Colon (tissue), 2 donors: Measurements from ENCODE around the gene ENDOU.

Experiments
- FAIRE-seq: peaks from 2 replicates; lab custom pipeline; 2012; peaks lifted over from hg19 to GRCh38; lab: Jason Lieb, UNC
- donor health status: control.
- donor health status: control.

The ENDOU gene, protein sequence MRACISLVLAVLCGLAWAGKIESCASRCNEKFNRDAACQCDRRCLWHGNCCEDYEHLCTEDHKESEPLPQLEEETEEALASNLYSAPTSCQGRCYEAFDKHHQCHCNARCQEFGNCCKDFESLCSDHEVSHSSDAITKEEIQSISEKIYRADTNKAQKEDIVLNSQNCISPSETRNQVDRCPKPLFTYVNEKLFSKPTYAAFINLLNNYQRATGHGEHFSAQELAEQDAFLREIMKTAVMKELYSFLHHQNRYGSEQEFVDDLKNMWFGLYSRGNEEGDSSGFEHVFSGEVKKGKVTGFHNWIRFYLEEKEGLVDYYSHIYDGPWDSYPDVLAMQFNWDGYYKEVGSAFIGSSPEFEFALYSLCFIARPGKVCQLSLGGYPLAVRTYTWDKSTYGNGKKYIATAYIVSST

DNA sequence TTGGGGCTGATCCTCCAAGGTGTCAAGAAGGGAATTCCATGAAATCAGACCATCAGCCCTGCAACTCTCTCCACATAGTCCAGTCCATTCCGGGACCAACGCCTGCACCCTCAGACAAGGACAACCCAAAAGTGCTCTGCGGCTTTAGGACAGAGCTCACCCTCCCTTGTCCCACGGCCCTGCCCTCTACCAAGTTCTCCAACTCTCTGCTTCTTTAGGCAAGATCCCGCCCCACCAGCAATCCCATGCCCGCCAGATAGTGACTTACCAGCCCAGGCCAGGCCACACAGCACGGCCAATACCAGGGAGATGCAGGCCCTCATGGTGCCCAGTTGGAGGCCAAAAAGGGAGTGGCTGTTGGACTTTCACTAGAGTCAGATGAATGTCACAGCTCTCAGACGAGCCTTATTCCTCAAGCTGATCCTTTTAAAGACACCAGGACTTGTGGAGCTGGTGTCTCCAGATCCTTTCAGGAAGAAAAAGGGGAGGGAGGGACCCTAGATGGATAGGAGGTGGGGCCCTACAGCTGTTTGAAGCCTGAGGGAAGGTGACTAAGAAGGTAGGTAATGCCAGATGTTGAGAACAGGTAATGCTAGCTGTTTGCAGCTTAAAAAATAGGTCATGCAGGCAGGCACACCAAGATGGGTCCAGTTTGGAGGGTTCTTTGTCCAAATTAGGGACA is at the start of gene ENDOU:
TSS of gene ENDOU (minus strand) at position 400 of the 682 bp plus-strand sequence. CDS start at position 323, 77 bp downstream.
- FAIRE-seq = no peak

GRCh38 chr12:47774663-47775062 is 49.4 kb upstream of the ENDOU start:
- FAIRE-seq = no peak

DNA sequence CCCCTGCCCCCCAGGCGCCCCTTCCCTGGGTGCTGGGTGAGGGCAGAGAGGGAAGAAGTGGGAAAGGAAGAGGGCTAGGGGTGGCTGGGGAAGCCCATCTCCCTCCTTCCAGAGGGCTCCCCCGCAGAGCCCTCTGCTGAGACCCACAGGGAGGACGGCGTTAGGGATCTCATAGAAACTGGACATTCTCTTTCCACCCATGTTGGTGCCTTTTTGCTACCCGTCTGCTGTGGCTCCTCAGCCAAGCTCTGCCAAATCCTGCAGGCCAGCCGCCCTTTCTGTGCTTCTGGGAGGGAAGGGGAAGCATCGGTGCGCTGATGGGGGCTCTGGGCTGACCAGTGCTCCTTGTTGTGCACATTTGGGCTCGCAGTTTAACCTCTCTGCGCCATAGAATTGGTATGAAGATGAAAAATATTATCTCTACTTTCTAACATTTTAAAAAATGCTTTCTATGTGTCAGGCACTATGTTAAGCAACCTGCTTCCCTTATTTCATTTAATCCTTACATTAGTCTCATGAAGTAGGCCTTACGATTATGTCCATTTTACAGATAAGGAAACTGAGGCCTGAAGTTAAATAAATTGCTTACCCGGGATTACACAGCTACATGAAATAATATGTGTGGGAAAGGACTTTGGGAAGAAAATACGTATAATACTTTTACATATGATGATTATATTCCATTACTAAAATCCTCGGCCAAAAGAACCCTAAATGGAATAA is 48.7 kb upstream of the ENDOU start:
- no peak for FAIRE-seq

- FAIRE-seq = no peak
Measured at GRCh38 chr12:47773062-47773857, 48.0 kb upstream of the ENDOU start, which contains the start of gene SLC48A1. SLC48A1 (plus strand) TSS chr12:47773238; CDS start chr12:47773305, 67 bp downstream.

DNA sequence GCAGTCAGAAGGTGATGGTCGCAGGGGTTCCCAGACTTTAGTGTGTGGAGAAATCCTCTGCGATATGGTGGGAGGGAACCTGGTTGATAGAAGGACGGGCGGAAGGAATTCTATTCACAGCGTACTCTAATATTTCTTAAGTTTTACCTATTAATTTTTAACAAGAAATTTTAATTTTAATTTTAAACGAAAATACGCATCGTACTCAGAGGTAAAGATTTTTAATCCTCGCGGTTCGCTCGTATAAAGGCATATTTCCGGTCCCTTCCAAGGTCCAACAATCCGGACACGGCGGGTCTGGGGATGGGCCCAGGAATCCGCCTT is 47.4 kb upstream of the ENDOU start:
- no peak for FAIRE-seq

DNA sequence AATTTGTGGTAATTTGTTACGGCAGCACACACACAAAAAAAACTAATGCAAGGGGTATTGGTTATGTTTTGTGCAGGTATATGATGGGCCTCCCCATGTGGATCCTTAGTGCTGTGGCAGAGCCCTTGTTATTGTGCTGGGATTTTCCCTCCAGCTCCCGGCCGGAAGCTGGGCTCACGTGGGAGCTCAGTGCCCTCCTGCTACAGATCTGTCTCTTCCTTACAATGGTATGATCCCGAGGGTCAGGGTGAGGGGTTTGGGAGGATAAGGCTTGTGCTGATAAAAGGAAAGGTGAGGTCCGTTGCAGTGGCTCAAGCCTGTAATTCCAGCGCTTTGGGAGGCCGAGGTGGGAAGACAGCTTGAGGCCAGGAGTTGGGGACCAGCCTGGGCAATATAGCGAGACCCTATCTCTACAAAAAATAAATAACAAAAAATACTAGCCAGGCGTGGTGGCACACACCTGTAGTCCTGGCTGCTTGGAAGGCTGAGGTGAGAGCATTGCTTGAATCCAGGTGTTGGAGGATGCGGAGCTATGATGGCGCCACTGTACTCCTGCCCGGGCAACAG is 46.9 kb upstream of the ENDOU start:
- FAIRE-seq = no peak

DNA sequence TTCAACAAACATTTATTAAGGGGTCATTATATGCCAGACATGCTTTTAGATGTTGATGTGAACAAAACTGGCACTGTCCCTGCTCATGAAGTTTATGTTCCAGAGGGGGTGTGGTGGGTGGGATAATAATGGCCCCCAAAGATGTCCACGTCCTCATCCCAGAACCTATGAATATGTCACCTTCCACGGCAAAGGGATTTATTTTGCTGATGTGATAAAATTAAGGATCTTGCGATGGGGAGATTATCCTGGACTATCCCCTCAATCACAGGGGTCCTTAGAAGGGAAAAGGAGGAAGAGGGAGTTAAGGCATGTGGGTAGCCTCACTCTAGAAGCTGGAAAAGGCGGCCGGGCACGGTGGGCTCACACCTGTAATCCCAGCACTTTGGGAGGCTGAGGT is 46.0 kb upstream of the ENDOU start:
- FAIRE-seq = no peak

DNA sequence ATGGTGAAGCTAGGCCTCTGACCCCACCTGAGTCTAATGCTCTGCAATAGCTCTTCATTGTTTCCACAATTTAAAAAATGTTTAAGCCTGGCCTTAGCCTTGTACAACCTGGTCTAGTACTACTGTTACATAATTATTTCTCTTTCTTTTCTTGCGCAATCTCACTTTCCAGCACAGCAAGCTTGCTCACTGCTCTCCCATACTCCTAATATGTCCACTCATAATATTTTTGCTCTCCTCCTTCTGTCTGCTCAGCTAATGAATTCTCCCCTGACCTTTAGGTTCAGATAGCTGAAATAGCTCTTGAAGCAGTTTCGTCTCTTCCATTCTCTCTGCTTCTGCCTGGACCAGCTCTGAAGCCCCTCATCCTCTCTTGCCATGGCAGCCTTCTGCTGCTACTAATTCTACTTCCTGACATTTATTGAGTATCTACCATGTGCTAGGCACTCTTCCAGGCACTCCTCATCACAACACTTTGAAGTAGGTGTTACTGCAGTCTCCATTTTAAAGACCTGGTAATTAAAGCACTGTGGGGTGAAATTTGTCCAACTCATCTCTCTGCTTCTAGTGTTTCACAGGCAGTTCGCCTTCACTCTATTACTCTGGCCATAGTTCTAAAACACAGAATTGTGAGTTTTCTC is 44.9 kb upstream of the ENDOU start:
- FAIRE-seq = no peak

DNA sequence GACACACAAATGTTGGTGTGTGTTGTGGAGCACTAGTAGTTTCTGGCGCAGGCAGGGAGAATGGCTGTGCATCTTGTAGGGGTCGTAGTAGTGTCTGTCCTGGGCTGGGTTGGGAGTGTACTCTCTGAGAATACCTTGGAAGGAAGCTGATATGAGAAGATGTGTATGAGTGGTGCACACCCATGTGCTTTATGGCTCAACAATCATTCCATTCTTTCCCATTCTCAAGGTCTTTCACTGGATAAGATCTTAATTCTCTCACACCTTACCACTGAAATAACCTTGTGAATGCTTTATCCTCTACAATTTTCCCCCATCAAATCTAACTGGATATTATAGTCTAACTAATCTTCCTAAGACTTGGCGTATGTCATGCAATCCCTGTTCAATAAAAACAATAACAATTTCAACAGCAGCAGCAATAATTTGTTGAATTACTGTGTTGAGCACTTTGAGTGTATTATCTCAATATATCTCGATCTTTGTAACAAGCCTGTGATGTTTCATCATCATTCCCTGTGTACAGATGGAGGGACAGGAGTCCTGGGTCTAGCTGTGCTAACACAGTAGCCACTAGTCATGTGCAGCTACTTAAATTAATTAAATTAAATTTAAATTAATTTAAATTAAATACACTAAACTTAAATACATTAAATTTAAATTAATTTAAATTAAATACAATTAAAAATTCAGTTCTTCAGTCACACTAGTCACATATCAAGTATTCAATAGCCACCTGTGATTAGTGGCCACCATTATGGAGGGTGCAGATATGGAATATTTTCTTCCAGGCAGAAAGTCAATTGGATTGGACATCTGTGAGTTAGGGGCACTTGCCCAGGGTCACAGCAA is 44.2 kb upstream of the ENDOU start:
- FAIRE-seq = no peak

DNA sequence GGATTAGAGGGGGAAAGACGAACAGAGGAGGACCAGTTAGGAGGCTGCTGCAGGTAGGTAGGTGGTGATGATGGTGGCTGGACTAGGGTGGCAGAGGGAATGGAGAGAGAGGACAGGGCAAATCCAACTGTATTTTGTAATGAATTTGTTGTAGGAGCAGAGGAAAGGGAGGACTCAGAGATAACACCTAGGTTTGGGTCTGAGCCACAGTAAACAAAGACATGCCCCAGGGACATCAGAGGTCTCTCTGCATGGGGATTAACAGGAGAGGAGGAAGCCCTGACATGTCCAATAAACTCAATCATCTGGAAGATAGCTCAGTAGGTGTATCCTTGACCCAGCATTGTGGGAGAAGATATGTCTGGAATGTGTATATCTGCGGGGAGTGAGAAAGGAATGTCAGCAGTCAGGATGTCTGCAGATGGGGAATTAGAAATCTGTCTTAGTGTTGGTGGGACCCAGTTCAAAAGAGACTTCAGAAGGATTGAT is 43.1 kb upstream of the ENDOU start:
- FAIRE-seq = no peak

DNA sequence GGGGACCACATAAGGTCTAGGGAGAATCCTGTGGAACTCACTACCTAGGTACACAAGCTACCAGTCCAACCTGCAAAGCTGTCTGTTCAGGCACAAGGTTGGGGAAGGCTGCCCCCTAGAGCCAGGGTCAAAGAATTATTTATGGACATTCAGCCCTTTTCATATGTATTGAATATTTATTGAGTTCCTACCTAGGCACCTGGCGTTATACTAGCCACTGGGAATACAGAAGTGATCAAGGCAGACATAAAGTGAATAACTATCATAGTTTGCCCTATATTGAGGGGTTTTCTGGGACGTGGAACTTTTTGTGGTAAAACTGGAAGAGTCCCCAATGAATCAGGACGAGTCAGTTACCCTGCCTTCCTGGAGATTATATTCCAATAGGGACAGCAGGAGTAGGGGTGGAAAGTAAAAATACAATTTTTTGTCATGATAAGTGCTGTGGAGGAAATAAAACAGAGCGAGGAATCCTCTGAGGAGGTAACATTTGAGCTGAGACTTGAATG is 42.0 kb upstream of the ENDOU start:
- no peak for FAIRE-seq

DNA sequence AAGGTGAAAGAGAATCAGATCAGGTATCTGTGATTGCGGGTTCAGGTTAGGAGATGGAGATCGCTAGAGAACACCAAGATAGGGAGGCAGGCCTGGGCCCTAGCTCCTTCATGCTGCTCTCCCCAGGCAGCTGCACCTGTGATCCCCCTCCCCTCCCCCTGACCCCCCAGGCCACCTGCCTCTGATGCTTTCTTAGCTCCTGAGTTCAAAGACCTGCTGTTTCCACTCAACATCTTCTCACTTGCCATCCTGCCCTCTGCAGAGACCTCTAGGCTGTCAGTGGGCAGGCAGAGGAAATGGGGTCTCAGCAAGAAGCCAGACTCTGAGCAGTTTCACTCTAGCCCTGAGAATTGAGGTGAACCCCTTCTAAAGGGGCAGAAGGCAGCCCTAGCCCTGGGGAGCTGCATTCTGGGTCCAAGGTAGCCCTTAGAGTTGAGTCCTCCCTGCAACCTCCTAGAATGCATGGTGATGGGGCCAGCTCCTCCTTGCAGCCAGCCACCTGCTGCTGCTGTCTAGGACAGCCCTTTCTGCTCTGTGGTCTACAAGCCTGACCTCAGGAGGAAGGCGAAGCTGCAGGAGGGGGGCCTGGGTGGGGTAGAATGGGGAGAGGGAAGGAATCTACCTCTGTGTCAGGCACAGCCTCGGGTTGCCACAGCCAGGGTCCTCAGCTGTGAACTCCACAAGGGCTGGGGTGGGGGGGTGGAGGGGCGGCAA is 41.4 kb upstream of the ENDOU start:
- FAIRE-seq = no peak

- no peak for FAIRE-seq
Measured at GRCh38 chr12:47763481-47764346, 38.4 kb upstream of the ENDOU start.

DNA sequence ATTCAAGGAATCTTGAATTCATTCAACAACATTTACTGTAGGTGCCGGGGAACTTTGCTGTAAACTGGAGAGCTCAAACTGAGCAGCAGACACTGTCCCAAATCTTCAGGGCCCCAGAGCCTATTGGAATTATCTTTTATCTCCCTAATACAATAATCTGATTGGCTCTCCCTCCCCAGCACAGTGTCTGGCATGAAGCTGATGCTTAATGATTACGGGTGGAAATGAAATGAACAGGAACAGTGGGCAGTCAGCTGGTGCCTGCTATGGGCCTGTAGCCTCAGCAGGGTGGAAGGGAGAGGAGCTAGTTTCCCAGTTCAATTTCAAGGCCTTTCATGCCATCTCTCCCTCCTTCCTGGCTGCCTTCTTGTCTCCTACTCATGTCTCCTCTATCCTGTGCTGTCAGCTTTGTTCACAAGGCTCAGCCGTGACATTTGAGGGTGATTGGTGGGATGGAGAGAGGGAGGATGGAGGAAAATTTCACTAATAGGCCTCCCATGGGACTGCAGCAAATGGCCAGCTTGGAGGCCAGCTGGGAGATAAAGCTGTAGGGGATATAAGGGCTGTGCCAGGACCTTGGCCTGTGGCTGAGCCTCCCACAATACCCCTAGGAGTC is 37.7 kb upstream of the ENDOU start:
- FAIRE-seq = no peak

- FAIRE-seq = no peak
Measured at GRCh38 chr12:47758834-47759690, 33.8 kb upstream of the ENDOU start, which contains the start of gene RAPGEF3. RAPGEF3 (minus strand) TSS chr12:47758880; CDS start chr12:47758556, 324 bp downstream.

GRCh38 chr12:47758584-47758833 is 33.2 kb upstream of the ENDOU start:
- FAIRE-seq = no peak
